ENCODE measurements around the gene ARL5A.

DNA sequence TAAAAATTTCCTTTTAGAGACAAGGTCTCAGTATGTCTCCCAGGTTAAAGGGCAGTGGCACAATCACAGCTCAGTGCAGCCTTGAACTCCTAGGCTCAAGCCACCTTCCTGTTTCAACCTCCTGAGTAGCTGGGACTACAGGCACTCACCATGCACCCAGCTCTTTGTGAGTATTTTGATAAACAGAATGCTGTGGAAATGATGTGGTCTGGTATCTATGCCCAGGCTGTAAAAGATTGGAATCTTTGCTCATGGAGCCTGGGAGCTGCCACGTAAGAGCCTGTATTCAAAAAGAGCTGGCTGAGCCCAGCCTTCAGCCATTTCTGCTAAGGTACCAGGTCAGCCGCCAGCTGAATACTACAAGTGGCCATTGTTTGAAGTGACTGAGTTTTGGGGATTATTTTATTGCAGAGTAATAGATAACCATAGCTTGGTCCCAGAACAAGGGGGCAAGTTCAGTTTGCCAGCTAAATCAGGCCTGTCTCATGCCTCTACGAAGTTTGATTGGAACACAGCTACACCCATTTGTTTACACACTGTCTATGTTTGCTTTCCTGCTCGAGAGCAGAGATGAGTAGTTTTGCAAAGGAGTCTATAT lies 21.3 kb upstream of the ARL5A start:
- TF ChIP-seq CTCF (IDR thresholded peaks at IDR 0.05) (no peak), EZH2 (IDR thresholded peaks at IDR 0.05) (no peak)

All from neural progenitor cell (in vitro differentiated cells).